ENCODE measurements around the gene SGTB.
"Not testable (repeated sequence)": the region's sequence is repeated elsewhere in the genome, so short reads cannot be mapped to it uniquely, and the experiment has no call there.

The SGTB gene

GRCh38 chr5:65668696-65669095 is 53.2 kb downstream of the SGTB start:
- no peak for DNase-seq (ENCODE audit: low spot score)

- peak; percentile 19 for DNase-seq (ENCODE audit: low spot score)
These were observed 57.9 kb downstream of the SGTB start for GRCh38 chr5:65663804-65664521.

GRCh38 chr5:65654713-65655112 is 67.2 kb downstream of the SGTB start:
- no peak for DNase-seq (ENCODE audit: low spot score)

- no peak for DNase-seq (ENCODE audit: low spot score)
These were observed 70.8 kb downstream of the SGTB start for GRCh38 chr5:65651144-65651543.

- no peak for DNase-seq (ENCODE audit: low spot score)
These were observed 74.0 kb downstream of the SGTB start for GRCh38 chr5:65647941-65648340.

- no peak for DNase-seq (ENCODE audit: low spot score)
These were observed 75.0 kb downstream of the SGTB start for GRCh38 chr5:65646938-65647337.

GRCh38 chr5:65640240-65640639 is 81.7 kb downstream of the SGTB start:
- no peak for DNase-seq (ENCODE audit: low spot score)

- no peak for DNase-seq (ENCODE audit: low spot score)
These were observed 90.9 kb downstream of the SGTB start for GRCh38 chr5:65630981-65631380.

GRCh38 chr5:65625743-65626142 is 96.2 kb downstream of the SGTB start:
- no peak for DNase-seq (ENCODE audit: low spot score)

GRCh38 chr5:65624571-65625555 is 97.0 kb downstream of the SGTB start, which contains the start of the genes SHLD3 and TRAPPC13:
TSS of gene SHLD3 (plus strand) at chr5:65625027. CDS start at chr5:65629588, 4,561 bp downstream.
TSS of gene TRAPPC13 (plus strand) at chr5:65625027. CDS start at chr5:65625061, 34 bp downstream.
- peak; percentile 51 for DNase-seq (ENCODE audit: low spot score)

GRCh38 chr5:65624025-65624570 is 97.8 kb downstream of the SGTB start, which contains the start of gene TRIM23:
TSS of gene TRIM23 (minus strand) at chr5:65624333. CDS start at chr5:65624274, 59 bp downstream.
- DNase-seq (ENCODE audit: low spot score), result peak; percentile 83

GRCh38 chr5:65623482-65623881 is 98.4 kb downstream of the SGTB start:
- DNase-seq (ENCODE audit: low spot score), result no peak

- DNase-seq (ENCODE audit: low spot score), result not testable (repeated sequence)
These were observed 99.9 kb downstream of the SGTB start for GRCh38 chr5:65621961-65622360.

GRCh38 chr5:65620021-65620420 is 101.9 kb downstream of the SGTB start:
- DNase-seq (ENCODE audit: low spot score), result no peak
